ENCODE data around the gene GALT. TPM values are rescaled to one million over a fixed set of nuclear protein-coding genes. Genes with fewer than 3 reads are reported as not detected.
A peak's percentile ranks its signal among the peaks of the same experiment; 100 is the strongest.

The GALT gene
- total and polyA plus RNA-seq, 2 experiments from 2014 or later: 31.5 to 35.1 TPM

- H3K27me3 Mint-ChIP-seq (ENCODE audit: insufficient read depth, low read depth, poor library complexity): peaks cover 15% of the 10 kb centered on the region
- peaks cover 3% of the 10 kb centered on the region; the same call in 2 of the 3 replicates for H3K4me1 Mint-ChIP-seq
- Histone ChIP-seq H3K36me3 (ENCODE audit: insufficient read depth) (no peaks in the 10 kb centered on the region), H3K4me1 (ENCODE audit: insufficient read depth) (no peaks in the 10 kb centered on the region), H3K27ac (ENCODE audit: low read depth) (no peak overlapping the region), H3K4me2 (no peak overlapping the region), H4K20me1 (replicated peaks; ENCODE audit: insufficient read depth) (no peaks in the 10 kb centered on the region; the same call in 1 of the 2 replicates), H2AFZ (no peak overlapping the region), H3F3A (replicated peaks; ENCODE audit: low read depth) (no peaks in the 10 kb centered on the region), H3K27me3 (ENCODE audit: insufficient read depth) (no peaks in the 10 kb centered on the region), H3K9me2 (ENCODE audit: insufficient read depth) (no peaks in the 10 kb centered on the region), H3K79me2 (replicated peaks; ENCODE audit: insufficient read depth) (no peaks in the 10 kb centered on the region), H3K4me3 (no peak overlapping the region)
- TF ChIP-seq EZH2phosphoT487 (IDR thresholded peaks at IDR 0.05; ENCODE audit: unreplicated experiment): no peak
- no peak for TF ChIP-seq JUNB (IDR thresholded peaks at IDR 0.05; ENCODE audit: unreplicated experiment)
- TF ChIP-seq, protein P1, sequence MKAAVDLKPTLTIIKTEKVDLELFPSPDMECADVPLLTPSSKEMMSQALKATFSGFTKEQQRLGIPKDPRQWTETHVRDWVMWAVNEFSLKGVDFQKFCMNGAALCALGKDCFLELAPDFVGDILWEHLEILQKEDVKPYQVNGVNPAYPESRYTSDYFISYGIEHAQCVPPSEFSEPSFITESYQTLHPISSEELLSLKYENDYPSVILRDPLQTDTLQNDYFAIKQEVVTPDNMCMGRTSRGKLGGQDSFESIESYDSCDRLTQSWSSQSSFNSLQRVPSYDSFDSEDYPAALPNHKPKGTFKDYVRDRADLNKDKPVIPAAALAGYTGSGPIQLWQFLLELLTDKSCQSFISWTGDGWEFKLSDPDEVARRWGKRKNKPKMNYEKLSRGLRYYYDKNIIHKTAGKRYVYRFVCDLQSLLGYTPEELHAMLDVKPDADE (IDR thresholded peaks at IDR 0.05): no peak
- no peak for TF ChIP-seq REST (IDR thresholded peaks at IDR 0.05; ENCODE audit: unreplicated experiment)
- DNase-seq (ENCODE audit: low spot score) (no peak), ATAC-seq (no peak)
- peaks cover 10% of the 10 kb centered on the region for H3K36me3 Mint-ChIP-seq (ENCODE audit: low read depth)
- no peak overlapping the region for H3K4me3 Mint-ChIP-seq
- peaks cover 9% of the 10 kb centered on the region for H3K9me3 Mint-ChIP-seq
- no peak overlapping the region for H3K27ac Mint-ChIP-seq
Measured at GRCh38 chr9:34674440-34674839, 28.0 kb downstream of the GALT start.

DNA sequence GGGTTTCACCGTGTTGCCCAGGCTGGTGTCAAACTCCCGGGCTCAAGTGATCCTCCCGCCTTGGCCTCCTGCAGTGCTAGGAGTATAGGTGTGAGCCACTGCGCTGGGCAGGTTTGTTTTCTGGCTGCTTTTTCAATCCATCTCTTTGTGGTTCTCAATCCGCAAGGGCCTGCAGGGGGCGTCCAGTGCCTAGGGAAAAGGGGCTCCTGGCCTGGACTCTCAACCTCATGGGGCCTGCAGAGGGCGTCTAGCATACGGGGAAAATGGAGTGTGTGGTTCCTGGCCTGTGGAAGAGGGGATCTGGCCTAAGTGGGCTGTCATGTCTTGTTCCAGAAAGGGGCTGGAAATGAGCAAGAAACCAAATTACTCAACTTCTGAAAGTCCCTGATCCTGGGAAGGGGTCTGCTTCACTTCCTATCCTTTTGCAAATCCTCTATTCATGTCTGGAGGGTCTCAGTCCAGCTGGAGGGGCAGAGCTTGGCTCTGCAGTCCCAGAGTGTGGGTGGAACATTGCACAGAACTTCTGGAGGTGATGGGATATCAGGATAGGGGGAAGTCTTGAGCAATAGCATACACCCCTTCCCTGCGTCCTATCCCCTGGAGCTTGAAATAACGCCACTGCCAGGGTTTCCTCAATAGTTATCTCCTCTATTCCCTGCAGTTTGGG is 28.7 kb downstream of the GALT start:
- Mint-ChIP-seq H3K4me3 (no peak overlapping the region), H3K4me1 (peaks cover 3% of the 10 kb centered on the region; the same call in 2 of the 3 replicates), H3K27ac (no peak overlapping the region), H3K36me3 (ENCODE audit: low read depth) (peaks cover 4% of the 10 kb centered on the region), H3K9me3 (peaks cover 4% of the 10 kb centered on the region; the same call in 1 of the 3 replicates), H3K27me3 (ENCODE audit: insufficient read depth, low read depth, poor library complexity) (peaks cover 15% of the 10 kb centered on the region)
- H3F3A ChIP-seq (replicated peaks; ENCODE audit: low read depth): no peaks in the 10 kb centered on the region
- no peak overlapping the region for H3K4me2 ChIP-seq
- no peaks in the 10 kb centered on the region for H3K79me2 ChIP-seq (replicated peaks; ENCODE audit: insufficient read depth)
- ATAC-seq (peak; percentile 98), DNase-seq (ENCODE audit: low spot score) (peak; percentile 97)
- H3K9me2 ChIP-seq (ENCODE audit: insufficient read depth): no peaks in the 10 kb centered on the region
- TF ChIP-seq CREB1 (CRISPR knock-in tag; IDR thresholded peaks at IDR 0.05; ENCODE audit: low read depth) (0 out of 2 replicates have a peak, but pooled peaks have one; percentile 16), ZNF114 (CRISPR knock-in tag; IDR thresholded peaks at IDR 0.05) (no peak), EZH2 (IDR thresholded peaks at IDR 0.05; ENCODE audit: low read depth, unreplicated experiment) (no peak)
- TF ChIP-seq, protein P2, sequence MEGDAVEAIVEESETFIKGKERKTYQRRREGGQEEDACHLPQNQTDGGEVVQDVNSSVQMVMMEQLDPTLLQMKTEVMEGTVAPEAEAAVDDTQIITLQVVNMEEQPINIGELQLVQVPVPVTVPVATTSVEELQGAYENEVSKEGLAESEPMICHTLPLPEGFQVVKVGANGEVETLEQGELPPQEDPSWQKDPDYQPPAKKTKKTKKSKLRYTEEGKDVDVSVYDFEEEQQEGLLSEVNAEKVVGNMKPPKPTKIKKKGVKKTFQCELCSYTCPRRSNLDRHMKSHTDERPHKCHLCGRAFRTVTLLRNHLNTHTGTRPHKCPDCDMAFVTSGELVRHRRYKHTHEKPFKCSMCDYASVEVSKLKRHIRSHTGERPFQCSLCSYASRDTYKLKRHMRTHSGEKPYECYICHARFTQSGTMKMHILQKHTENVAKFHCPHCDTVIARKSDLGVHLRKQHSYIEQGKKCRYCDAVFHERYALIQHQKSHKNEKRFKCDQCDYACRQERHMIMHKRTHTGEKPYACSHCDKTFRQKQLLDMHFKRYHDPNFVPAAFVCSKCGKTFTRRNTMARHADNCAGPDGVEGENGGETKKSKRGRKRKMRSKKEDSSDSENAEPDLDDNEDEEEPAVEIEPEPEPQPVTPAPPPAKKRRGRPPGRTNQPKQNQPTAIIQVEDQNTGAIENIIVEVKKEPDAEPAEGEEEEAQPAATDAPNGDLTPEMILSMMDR (conservative IDR thresholded peaks at IDR 0.05; ENCODE audit: low read depth in 2 of 2): peak; percentile 95 to 96
- no peaks in the 10 kb centered on the region for H3K4me1 ChIP-seq (ENCODE audit: insufficient read depth)
- H3K27me3 ChIP-seq (ENCODE audit: insufficient read depth): no peaks in the 10 kb centered on the region
- no peaks in the 10 kb centered on the region; the same call in 1 of the 2 replicates for H4K20me1 ChIP-seq (replicated peaks; ENCODE audit: insufficient read depth)
- H3K36me3 ChIP-seq (ENCODE audit: insufficient read depth): no peaks in the 10 kb centered on the region
- no peak overlapping the region for H2AFZ ChIP-seq
- H3K4me3 ChIP-seq: no peak overlapping the region
- no peak overlapping the region for H3K27ac ChIP-seq (ENCODE audit: low read depth)
